ENCODE results near the gene NR3C2.
"Not testable (repeated sequence)": the region's sequence is repeated elsewhere in the genome, so short reads cannot be mapped to it uniquely, and the experiment has no call there.

Gene NR3C2

GRCh38 chr4:148210661-148211060 is 231.6 kb downstream of the NR3C2 start:
- DNase-seq, result no peak

- no peak for DNase-seq
Observed at GRCh38 chr4:148207068-148207467, 235.1 kb downstream of the NR3C2 start.

GRCh38 chr4:148205476-148205875 is 236.7 kb downstream of the NR3C2 start:
- DNase-seq, result no peak

- no peak for DNase-seq
Observed at GRCh38 chr4:148204892-148205291, 237.3 kb downstream of the NR3C2 start.

GRCh38 chr4:148204171-148204570 is 238.0 kb downstream of the NR3C2 start:
- no peak for DNase-seq

GRCh38 chr4:148203056-148203898 is 238.9 kb downstream of the NR3C2 start:
- DNase-seq, result peak in 1 of 2 experiments; percentile 43

- no peak for DNase-seq
Observed at GRCh38 chr4:148200960-148201359, 241.3 kb downstream of the NR3C2 start.

- DNase-seq, result no peak
Observed at GRCh38 chr4:148196164-148196563, 246.1 kb downstream of the NR3C2 start.

GRCh38 chr4:148192526-148192925 is 249.7 kb downstream of the NR3C2 start:
- DNase-seq, result no peak

GRCh38 chr4:148187454-148188222 is 254.6 kb downstream of the NR3C2 start:
- DNase-seq, result not testable (repeated sequence)

GRCh38 chr4:148184922-148185321 is 257.3 kb downstream of the NR3C2 start:
- DNase-seq, result no peak

- no peak for DNase-seq
Observed at GRCh38 chr4:148182230-148182911, 259.8 kb downstream of the NR3C2 start.

- no peak for DNase-seq
Observed at GRCh38 chr4:148173397-148174017, 268.7 kb downstream of the NR3C2 start.

- no peak for DNase-seq
Observed at GRCh38 chr4:148171596-148171995, 270.6 kb downstream of the NR3C2 start.

GRCh38 chr4:148170408-148171365 is 271.5 kb downstream of the NR3C2 start:
- DNase-seq, result no peak

GRCh38 chr4:148166132-148166591 is 276.1 kb downstream of the NR3C2 start:
- no peak for DNase-seq

- DNase-seq, result no peak
Observed at GRCh38 chr4:148164557-148164956, 277.7 kb downstream of the NR3C2 start.

- no peak for DNase-seq
Observed at GRCh38 chr4:148162991-148163390, 279.2 kb downstream of the NR3C2 start.

GRCh38 chr4:148162519-148162918 is 279.7 kb downstream of the NR3C2 start:
- no peak for DNase-seq

GRCh38 chr4:148161601-148162000 is 280.6 kb downstream of the NR3C2 start:
- no peak for DNase-seq

- no peak for DNase-seq
Observed at GRCh38 chr4:148159793-148160192, 282.4 kb downstream of the NR3C2 start.

GRCh38 chr4:148154769-148155168 is 287.4 kb downstream of the NR3C2 start:
- DNase-seq, result no peak
